IMR-90 (cell line): ENCODE data around the gene IL1R2. TPM values are rescaled to one million over a fixed set of nuclear protein-coding genes. Genes with fewer than 3 reads are reported as not detected.

Experiments
- ATAC-seq: fragments of 200-7000 bp; cut with Tn5 transposase; 2 replicates; pipeline ENCODE4 v1.9.1; 2020; ENCODE audit warnings: low read depth, mild to moderate bottlenecking, moderate library complexity
- BruUV-seq: library from RNA; stranded (reverse); fragments of 400-500 nt; replicated peaks from 2 replicates; lab custom pipeline; 2021; lab: Mats Ljungman, UMichigan
- CTCF ChIA-PET: fragments of 300-600 bp; formaldehyde crosslinking; extraction: SDS; loops from one replicate; lab custom pipeline; 2021; ENCODE audit warnings: antibody characterized with exemption; lab: Yijun Ruan, JAX
- POLR2A ChIA-PET: fragments of 300-600 bp; sonication (Branson Sonifier 250); formaldehyde crosslinking; loops from one replicate; lab custom pipeline; 2022; ENCODE audit warnings: antibody characterized with exemption; ENCODE audit not compliant: unreplicated experiment; lab: Charles Lee
- DNase-seq: peaks from one replicate; pipeline ENCODE4 v3.0.0; 2013
- H2AFZ ChIP-seq: replicated peaks from 2 replicates; pipeline ENCODE3; 2013; ENCODE audit warnings: low read length, mild to moderate bottlenecking; ENCODE audit not compliant: poor library complexity
- H2AK5ac ChIP-seq: 2 replicates; pipeline ENCODE4 v1.6.1; 2013; ENCODE audit warnings: low read depth, low read length, inconsistent platforms
- H2AK9ac ChIP-seq: replicated peaks from 2 replicates; pipeline ENCODE3; 2013; ENCODE audit warnings: mild to moderate bottlenecking, low read depth, low read length, moderate library complexity; ENCODE audit not compliant: poor library complexity
- H2BK120ac ChIP-seq: 2 replicates; pipeline ENCODE4 v1.6.1; 2013; ENCODE audit warnings: low read depth, low read length, inconsistent platforms
- H2BK15ac ChIP-seq: 3 replicates; pipeline ENCODE4 v1.6.1; 2013; ENCODE audit warnings: low read depth, low read length, inconsistent platforms
- H2BK20ac ChIP-seq: 2 replicates; pipeline ENCODE4 v1.6.1; 2013; ENCODE audit warnings: low read depth, mild to moderate bottlenecking, inconsistent platforms, low read length, moderate library complexity
- H2BK5ac ChIP-seq: 2 replicates; pipeline ENCODE4 v1.6.1; 2013; ENCODE audit warnings: mild to moderate bottlenecking, low read depth, low read length, inconsistent platforms; ENCODE audit not compliant: poor library complexity, severe bottlenecking
- H3K14ac ChIP-seq: replicated peaks from 2 replicates; pipeline ENCODE4 v1.6.1; 2013; ENCODE audit warnings: low read depth, low read length, inconsistent platforms
- H3K18ac ChIP-seq: 2 replicates; pipeline ENCODE4 v1.6.1; 2013; ENCODE audit warnings: low read depth, low read length, control low read depth
- H3K23ac ChIP-seq: 2 replicates; pipeline ENCODE4 v1.6.1; 2013; ENCODE audit warnings: low read depth, low read length, inconsistent platforms
- H3K27ac ChIP-seq: 2 replicates; pipeline ENCODE4 v1.5.1; 2013; ENCODE audit warnings: mild to moderate bottlenecking, control low read depth, low read length; ENCODE audit not compliant: insufficient read depth
- H3K27me3 ChIP-seq: 2 replicates; pipeline ENCODE4 v1.6.1; 2013; ENCODE audit warnings: low read length; ENCODE audit not compliant: control insufficient read depth, insufficient read depth
- H3K36me3 ChIP-seq: 2 replicates; pipeline ENCODE4 v1.6.1; 2013; ENCODE audit warnings: low read length, mixed read lengths; ENCODE audit not compliant: control insufficient read depth, insufficient read depth
- H3K4ac ChIP-seq: 2 replicates; pipeline ENCODE4 v1.6.1; 2013; ENCODE audit warnings: low read depth, low read length, inconsistent platforms
- H3K4me1 ChIP-seq: 2 replicates; pipeline ENCODE4 v1.6.1; 2013; ENCODE audit warnings: low read length, mixed read lengths; ENCODE audit not compliant: control insufficient read depth, insufficient read depth
- H3K4me2 ChIP-seq: 2 replicates; pipeline ENCODE4 v1.6.1; 2013; ENCODE audit warnings: low read depth, mild to moderate bottlenecking, control low read depth, low read length, moderate library complexity
- H3K4me3 ChIP-seq: 2 replicates; pipeline ENCODE4 v1.5.1; 2013; ENCODE audit warnings: low read depth, mild to moderate bottlenecking, control low read depth, low read length, moderate library complexity; ENCODE audit not compliant: insufficient read depth
- H3K56ac ChIP-seq: 2 replicates; pipeline ENCODE4 v1.6.1; 2013; ENCODE audit warnings: low read length, inconsistent platforms; ENCODE audit not compliant: insufficient read depth; ENCODE audit errors: extremely low read depth
- H3K79me1 ChIP-seq, 2 experiments: 2 replicates each; pipeline ENCODE4 v1.6.1; 2013; ENCODE audit warnings: low read length in 2 of 2, inconsistent platforms in 1 of 2, low read depth in 1 of 2
- H3K9ac ChIP-seq: 2 replicates; pipeline ENCODE4 v1.6.1; 2013; ENCODE audit warnings: low read depth, low read length, control low read depth
- H3K9me1 ChIP-seq: 2 replicates; pipeline ENCODE4 v1.6.1; 2013; ENCODE audit warnings: low read length, inconsistent platforms; ENCODE audit not compliant: insufficient read depth
- H3K9me3 ChIP-seq: 2 replicates; pipeline ENCODE4 v1.6.1; 2013; ENCODE audit warnings: low read length; ENCODE audit not compliant: control insufficient read depth, insufficient read depth
- H4K20me1 ChIP-seq: 2 replicates; pipeline ENCODE4 v1.6.1; 2013; ENCODE audit warnings: low read length, inconsistent platforms; ENCODE audit not compliant: insufficient read depth
- H4K5ac ChIP-seq: 2 replicates; pipeline ENCODE4 v1.6.1; 2013; ENCODE audit warnings: mild to moderate bottlenecking, low read depth, low read length, control low read depth
- H4K8ac ChIP-seq, 2 experiments: 2 replicates each; pipeline ENCODE4 v1.6.1; 2013; ENCODE audit warnings: low read depth in 2 of 2, low read length in 2 of 2, control low read depth in 1 of 2, inconsistent platforms in 1 of 2
- H4K91ac ChIP-seq: 2 replicates; pipeline ENCODE4 v1.6.1; 2013; ENCODE audit warnings: low read depth, low read length, inconsistent platforms; ENCODE audit not compliant: insufficient read depth
- BHLHE40 ChIP-seq: fragments of 150-350 bp; IDR thresholded peaks from 2 replicates; pipeline ENCODE4 v1.6.1; 2016; ENCODE audit warnings: mild to moderate bottlenecking, low read depth, low read length
- CEBPB ChIP-seq: IDR thresholded peaks from 2 replicates; pipeline ENCODE4 v1.6.1; 2012; ENCODE audit warnings: low read depth, low read length, improper control_type of control experiment
- CHD1 ChIP-seq: IDR thresholded peaks from 2 replicates; pipeline ENCODE4 v1.6.1; 2012; ENCODE audit warnings: low read depth, low read length, improper control_type of control experiment
- FOS ChIP-seq: fragments of 150-350 bp; IDR thresholded peaks from 2 replicates; pipeline ENCODE4 v1.6.1; 2016; ENCODE audit warnings: low read depth, low read length
- MAZ ChIP-seq: IDR thresholded peaks from 2 replicates; pipeline ENCODE4 v1.6.1; 2012; ENCODE audit warnings: low read depth, mild to moderate bottlenecking, low read length, improper control_type of control experiment, moderate library complexity, borderline replicate concordance
- MXI1 ChIP-seq: IDR thresholded peaks from 2 replicates; pipeline ENCODE4 v1.6.1; 2012; ENCODE audit warnings: low read depth, mild to moderate bottlenecking, low read length, moderate library complexity, borderline replicate concordance
- NFE2L2 ChIP-seq: fragments of 150-350 bp; IDR thresholded peaks from 2 replicates; pipeline ENCODE4 v1.6.1; 2016; ENCODE audit warnings: low read depth, mild to moderate bottlenecking, low read length
- POLR2A ChIP-seq: IDR thresholded peaks from 2 replicates; pipeline ENCODE4 v1.6.1; 2012; ENCODE audit warnings: mild to moderate bottlenecking, low read depth, low read length
- RAD21 ChIP-seq: IDR thresholded peaks from 2 replicates; pipeline ENCODE4 v1.6.1; 2012; ENCODE audit warnings: low read length, improper control_type of control experiment
- RFX5 ChIP-seq: IDR thresholded peaks from 2 replicates; pipeline ENCODE4 v1.8.0; 2012; ENCODE audit warnings: low read depth, mild to moderate bottlenecking, low read length, moderate library complexity
- SMC3 ChIP-seq: fragments of 150-350 bp; IDR thresholded peaks from 2 replicates; pipeline ENCODE4 v1.6.1; 2016; ENCODE audit warnings: low read depth, mild to moderate bottlenecking, antibody characterized with exemption, low read length, moderate library complexity
- WGBS, 2 experiments: methylation state at CpG; one replicate each; pipeline versions ENCODE4 v1.1.5 to v1.1.7; 2013; ENCODE audit warnings: missing lambda C conversion rate in 2 of 2; ENCODE audit not compliant: insufficient read length in 1 of 2; ENCODE audit errors: extremely low coverage in 2 of 2; 5-methylcytosine and 5-hydroxymethylcytosine counted together
- dilution Hi-C: fragments of 300-500 bp; cut with HindIII; formaldehyde crosslinking; loops from one replicate; pipeline ENCODE4 v1.14.3; 2018; ENCODE audit warnings: low sequenced_read_pairs; ENCODE audit not compliant: unreplicated experiment
- in situ Hi-C: fragments of 300-500 bp; cut with MboI; formaldehyde crosslinking; loops from 3 replicates; pipeline ENCODE4 v1.14.3; 2019; ENCODE audit warnings: low sequenced_read_pairs, inconsistent platforms, mixed read lengths
- intact Hi-C: fragments of 100-400 bp; cut with micrococcal nuclease; formaldehyde crosslinking; loops from 2 replicates; pipeline ENCODE4 v1.10.0; 2022
- polyA plus RNA-seq, 3 experiments: library from polyadenylated mRNA; depleted of rRNA; stranded (reverse); fragments of >200 nt; gene quantifications; 2 replicates each; pipeline ENCODE4 v1.2.3, GENCODE V29; 2012; ENCODE audit warnings: low replicate concordance in 1 of 3
- total RNA-seq: library from RNA; depleted of rRNA; stranded (reverse); fragments of >200 nt; gene quantifications from 2 replicates; pipeline ENCODE4 v1.2.3, GENCODE V29; 2012
- TF ChIP-seq, protein P1 (sequence below): fragments of 150-350 bp; IDR thresholded peaks from 2 replicates; pipeline ENCODE4 v1.6.1; 2017; ENCODE audit warnings: mild to moderate bottlenecking, antibody characterized with exemption, low read length, low read depth
- TF ChIP-seq, protein P2 (sequence below): conservative IDR thresholded peaks from 2 replicates; pipeline ENCODE4 v1.5.1; 2012; ENCODE audit warnings: mild to moderate bottlenecking, low read depth, low read length, improper control_type of control experiment
- TF ChIP-seq, protein P3 (sequence below): fragments of 150-350 bp; IDR thresholded peaks from 2 replicates; pipeline ENCODE4 v1.6.1; 2016; ENCODE audit warnings: low read depth, mild to moderate bottlenecking, low read length, moderate library complexity, borderline replicate concordance

IL1R2 gene
- total and polyA plus RNA-seq, 2 of the 4 experiments (the other 2 are of a cell fraction) = not detected

DNA sequence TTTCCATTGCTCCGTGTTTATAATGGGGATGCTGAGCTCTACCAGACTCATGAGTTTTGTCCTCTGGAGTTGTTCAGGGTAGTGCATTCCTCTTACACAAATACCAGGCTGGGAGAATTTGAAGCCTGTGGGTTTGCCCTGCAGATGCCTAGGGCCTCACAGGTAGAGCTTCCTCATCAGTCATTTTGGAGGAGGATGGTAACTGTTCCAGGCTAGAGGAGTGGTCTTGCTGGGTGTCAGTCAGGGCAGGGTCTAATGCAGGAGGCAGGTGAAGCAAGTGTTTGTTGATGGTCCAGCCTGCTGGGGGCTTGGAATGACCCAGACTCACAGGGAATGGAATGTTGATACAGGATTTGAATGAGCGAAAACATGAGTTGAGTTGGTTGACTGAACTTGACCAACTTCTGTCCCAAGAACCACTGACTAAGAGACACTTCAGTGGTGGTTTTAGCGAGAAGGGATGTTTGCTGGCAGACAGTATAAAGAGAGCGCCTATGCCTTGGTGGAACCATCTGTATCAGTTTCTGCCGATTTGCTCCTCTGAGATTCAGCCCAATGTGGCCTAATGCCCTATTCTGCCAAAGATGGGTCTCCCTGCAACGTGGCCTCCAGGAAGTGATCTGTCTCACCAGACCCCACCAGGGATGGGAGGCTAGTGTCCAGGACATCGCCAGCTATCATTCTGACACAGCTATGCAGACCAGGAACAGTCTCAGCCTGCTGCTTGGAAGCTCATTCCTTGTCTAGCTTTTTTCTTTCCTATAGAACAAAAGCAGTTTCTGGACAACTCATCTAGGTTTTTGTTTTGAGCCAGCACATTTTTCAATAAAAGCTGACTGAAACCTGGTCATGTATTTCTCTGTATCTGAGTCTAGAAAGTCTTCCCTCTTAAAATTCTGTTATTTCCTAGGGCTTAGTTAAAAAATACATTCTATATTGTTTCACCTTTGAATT is 9.3 kb downstream of the IL1R2 start:
- TF ChIP-seq, protein P1, sequence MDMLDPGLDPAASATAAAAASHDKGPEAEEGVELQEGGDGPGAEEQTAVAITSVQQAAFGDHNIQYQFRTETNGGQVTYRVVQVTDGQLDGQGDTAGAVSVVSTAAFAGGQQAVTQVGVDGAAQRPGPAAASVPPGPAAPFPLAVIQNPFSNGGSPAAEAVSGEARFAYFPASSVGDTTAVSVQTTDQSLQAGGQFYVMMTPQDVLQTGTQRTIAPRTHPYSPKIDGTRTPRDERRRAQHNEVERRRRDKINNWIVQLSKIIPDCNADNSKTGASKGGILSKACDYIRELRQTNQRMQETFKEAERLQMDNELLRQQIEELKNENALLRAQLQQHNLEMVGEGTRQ = no peak
- TF ChIP-seq MXI1 (no peak), SMC3 (no peak), RAD21 (no peak), CHD1 (no peak), NFE2L2 (no peak), FOS (no peak), BHLHE40 (no peak), POLR2A (no peak), CEBPB (no peak), RFX5 (no peak), MAZ (no peak)
- TF ChIP-seq, protein P2, sequence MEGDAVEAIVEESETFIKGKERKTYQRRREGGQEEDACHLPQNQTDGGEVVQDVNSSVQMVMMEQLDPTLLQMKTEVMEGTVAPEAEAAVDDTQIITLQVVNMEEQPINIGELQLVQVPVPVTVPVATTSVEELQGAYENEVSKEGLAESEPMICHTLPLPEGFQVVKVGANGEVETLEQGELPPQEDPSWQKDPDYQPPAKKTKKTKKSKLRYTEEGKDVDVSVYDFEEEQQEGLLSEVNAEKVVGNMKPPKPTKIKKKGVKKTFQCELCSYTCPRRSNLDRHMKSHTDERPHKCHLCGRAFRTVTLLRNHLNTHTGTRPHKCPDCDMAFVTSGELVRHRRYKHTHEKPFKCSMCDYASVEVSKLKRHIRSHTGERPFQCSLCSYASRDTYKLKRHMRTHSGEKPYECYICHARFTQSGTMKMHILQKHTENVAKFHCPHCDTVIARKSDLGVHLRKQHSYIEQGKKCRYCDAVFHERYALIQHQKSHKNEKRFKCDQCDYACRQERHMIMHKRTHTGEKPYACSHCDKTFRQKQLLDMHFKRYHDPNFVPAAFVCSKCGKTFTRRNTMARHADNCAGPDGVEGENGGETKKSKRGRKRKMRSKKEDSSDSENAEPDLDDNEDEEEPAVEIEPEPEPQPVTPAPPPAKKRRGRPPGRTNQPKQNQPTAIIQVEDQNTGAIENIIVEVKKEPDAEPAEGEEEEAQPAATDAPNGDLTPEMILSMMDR = no peak
- TF ChIP-seq, protein P3, sequence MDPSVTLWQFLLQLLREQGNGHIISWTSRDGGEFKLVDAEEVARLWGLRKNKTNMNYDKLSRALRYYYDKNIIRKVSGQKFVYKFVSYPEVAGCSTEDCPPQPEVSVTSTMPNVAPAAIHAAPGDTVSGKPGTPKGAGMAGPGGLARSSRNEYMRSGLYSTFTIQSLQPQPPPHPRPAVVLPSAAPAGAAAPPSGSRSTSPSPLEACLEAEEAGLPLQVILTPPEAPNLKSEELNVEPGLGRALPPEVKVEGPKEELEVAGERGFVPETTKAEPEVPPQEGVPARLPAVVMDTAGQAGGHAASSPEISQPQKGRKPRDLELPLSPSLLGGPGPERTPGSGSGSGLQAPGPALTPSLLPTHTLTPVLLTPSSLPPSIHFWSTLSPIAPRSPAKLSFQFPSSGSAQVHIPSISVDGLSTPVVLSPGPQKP = no peak
- Histone ChIP-seq H3K9me3 (no peaks in the 10 kb centered on the region), H4K20me1 (no peaks in the 10 kb centered on the region), H2BK20ac (no peak overlapping the region), H4K5ac (no peak overlapping the region), H3K4me2 (no peak overlapping the region), H3K56ac (no peak overlapping the region), H4K8ac (no peak overlapping the region), H3K9ac (no peak overlapping the region), H3K27ac (no peak overlapping the region), H3K27me3 (peaks cover 27% of the 10 kb centered on the region), H3K36me3 (no peaks in the 10 kb centered on the region), H2BK15ac (no peak overlapping the region), H2AK5ac (no peak overlapping the region), H3K79me1 (no peaks in the 10 kb centered on the region), H3K4me3 (no peak overlapping the region), H4K91ac (no peak overlapping the region), H3K4me1 (no peaks in the 10 kb centered on the region; the same call in 1 of the 2 replicates), H3K18ac (no peak overlapping the region), H3K23ac (no peak overlapping the region), H2BK120ac (no peak overlapping the region), H3K4ac (no peak overlapping the region), H3K14ac (no peak overlapping the region), H2AFZ (no peak overlapping the region), H2AK9ac (no peak overlapping the region), H2BK5ac (no peak overlapping the region), H3K9me1 (0 out of 2 replicates have a peak, but pooled peaks cover 4% of the 10 kb centered on the region)
- dilution Hi-C loops = loop anchor here (25.0 kb wide), 1 partner anchor 161 kb away; no protein-coding TSS in a partner anchor
- intact Hi-C loops = no loop called here
- WGBS, 2 experiments = 70% methylated on average over 2 of the region's 7 CpGs; no CpG with 5 or more reads in 1 of the 2 experiments
- CTCF ChIA-PET = no interaction called here
- ATAC-seq (no peak), DNase-seq (no peak)
- no TSS peak for BruUV-seq
- POLR2A ChIA-PET = interaction anchor here (0.6 kb wide), 1 partner anchor 362 kb away, joined by 3 read pairs; no protein-coding TSS in a partner anchor
- in situ Hi-C loops = no loop called here
